Frontal cortex (tissue), 4 donors: ENCODE data around the gene AHRR. TPM values are rescaled to one million over a fixed set of nuclear protein-coding genes. Genes with fewer than 3 reads are reported as not detected.

Source experiments
- DNase-seq, 2 donors: peaks; one replicate each; pipeline ENCODE4 v3.0.0; 2012; ENCODE audit warnings: low spot score in 2 of 2
- FAIRE-seq: peaks from 2 replicates; lab custom pipeline; 2012; peaks lifted over from hg19 to GRCh38; lab: Jason Lieb, UNC
- total RNA-seq: library from RNA; depleted of rRNA; stranded (reverse); fragments of >200 nt; gene quantifications from one replicate; pipeline ENCODE4 v1.2.3, GENCODE V29; 2014
- donor health status: control.
- donor health status: control.
- donor health status: control.

Gene AHRR
- total RNA-seq, 1 donor from 2014 or later = 1.2 TPM

DNA sequence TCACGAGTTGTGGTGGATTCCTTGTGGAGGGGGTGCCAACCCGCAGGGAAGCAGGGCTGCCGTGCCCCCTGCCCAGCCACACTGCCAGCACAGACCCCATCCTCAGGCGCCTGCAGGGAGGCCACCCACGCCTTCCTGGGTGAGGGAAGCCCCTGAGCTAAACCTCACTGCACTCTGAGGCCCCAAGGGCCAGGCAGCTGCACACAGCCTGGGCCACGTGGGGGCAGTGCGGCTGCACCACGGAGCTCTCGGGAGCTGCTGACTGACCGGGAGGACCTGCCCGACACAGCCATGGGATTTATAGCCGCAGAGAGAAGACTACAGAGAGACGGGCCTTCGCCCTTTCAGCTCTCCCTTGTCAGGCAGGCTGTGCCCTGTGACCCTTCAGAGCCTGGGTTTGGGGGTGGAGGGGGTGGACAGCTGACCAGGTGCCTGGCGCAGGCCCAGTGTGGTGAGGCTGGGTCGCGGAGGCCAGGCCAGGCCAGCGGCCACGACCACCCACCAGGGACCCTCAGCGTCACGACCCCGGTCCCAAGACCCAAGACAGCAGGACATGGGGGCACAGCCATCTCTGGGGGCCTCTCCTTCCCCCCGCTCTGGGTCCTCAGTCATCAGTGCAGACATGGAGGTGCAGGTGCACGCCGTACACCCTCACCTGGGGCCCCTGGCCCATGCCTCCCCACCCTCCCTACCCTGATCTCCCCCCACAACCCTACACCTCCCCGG, 4.3 kb upstream of the AHRR start:
- FAIRE-seq (no peak), DNase-seq (peak; percentile 55 to 63)

DNA sequence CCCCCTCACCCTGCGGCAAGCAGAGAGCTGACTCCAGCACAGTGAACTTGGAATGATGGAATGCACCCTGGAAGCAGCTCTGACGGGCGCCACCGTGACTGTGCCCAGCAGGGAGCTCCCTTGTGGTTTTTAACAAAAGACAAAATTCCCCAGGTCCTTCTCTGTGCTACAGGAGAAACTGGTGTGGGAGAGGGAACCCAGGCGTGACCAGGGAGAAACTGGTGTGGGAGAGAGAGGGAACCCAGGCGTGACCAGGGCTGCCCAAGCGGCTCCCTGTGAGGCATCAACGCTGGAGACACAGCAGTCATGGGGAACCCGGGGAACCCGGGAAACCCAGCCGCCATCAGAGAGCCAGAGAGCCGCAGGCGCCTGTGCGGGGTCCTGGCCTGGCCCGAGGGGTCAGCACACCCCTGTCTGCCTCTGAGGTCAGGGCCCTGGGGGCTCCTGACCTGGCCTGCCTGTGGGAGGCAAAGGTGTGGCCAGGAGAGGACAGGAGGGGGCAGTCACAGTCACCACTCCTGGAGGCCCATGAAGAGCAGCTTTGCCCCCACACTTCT, 3.1 kb upstream of the AHRR start:
- no peak for FAIRE-seq
- no peak for DNase-seq

DNA sequence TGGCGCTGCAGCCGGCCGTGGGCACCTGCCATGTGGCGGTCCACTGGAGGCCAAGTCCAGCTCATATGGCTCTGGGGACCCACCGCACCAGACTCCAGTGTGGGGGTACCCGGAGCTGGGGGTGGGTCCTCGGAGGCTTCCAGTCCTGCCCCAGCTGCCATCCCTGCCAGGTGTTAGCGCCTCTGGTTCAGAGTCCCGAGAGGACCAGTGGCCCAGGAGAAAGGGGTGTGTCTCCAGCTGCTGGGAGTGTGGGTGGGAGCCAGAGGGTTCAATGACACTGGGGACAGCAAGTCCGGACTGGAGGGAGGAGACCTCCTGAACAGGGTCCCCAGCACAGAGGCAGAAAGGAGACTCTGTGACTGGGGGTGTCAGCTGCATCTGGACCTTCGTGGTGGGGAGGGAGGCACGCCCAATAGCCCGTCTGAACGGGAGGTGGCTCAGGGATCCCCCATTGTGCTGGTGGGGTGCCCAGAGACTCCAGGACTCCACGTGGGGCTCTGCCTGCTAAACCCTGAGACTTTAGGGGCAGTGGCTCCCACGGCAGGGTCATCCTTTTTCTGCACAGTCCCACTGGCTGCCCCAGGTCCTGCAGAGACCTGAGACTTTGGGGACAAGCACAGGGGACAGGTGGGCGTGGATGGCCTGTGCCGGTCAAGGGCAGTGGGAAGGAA, 2.4 kb upstream of the AHRR start:
- DNase-seq (no peak), FAIRE-seq (no peak)

DNA sequence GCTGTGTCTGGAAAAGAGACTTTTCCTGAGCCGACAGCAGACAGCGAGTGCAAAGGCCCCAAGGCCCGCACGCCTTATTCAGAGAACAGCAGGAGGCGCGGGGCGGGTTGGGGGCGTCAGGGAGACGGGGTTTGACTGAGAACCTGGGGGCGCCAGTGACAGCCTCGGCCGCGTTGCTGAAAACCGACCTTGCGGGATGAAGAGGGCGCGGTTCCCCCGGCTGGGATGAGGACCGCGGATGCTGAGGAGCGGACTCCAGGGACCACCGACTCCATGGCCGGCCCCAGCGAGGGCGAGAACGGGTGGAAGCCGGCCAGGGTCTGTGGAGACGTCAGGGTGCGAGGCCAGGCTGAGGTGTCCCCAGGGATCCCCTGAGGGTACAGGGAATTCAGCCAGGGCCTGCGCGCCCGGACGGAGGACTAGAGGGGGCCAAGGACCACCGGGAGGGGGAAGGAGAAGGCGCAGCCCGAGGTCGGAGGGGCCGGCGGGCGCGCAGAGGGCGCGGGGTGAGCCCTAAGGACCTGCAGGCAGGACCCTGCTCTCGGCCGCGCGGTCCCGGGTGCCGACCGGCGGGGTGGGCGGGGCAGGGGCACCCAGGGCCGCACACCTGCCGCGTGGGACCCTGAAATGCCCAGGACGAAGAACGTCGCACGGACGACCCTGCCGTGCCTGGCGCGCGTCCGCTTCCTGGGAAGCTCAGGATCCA, 837 bp upstream of the AHRR start:
- DNase-seq (no peak), FAIRE-seq (no peak)

DNA sequence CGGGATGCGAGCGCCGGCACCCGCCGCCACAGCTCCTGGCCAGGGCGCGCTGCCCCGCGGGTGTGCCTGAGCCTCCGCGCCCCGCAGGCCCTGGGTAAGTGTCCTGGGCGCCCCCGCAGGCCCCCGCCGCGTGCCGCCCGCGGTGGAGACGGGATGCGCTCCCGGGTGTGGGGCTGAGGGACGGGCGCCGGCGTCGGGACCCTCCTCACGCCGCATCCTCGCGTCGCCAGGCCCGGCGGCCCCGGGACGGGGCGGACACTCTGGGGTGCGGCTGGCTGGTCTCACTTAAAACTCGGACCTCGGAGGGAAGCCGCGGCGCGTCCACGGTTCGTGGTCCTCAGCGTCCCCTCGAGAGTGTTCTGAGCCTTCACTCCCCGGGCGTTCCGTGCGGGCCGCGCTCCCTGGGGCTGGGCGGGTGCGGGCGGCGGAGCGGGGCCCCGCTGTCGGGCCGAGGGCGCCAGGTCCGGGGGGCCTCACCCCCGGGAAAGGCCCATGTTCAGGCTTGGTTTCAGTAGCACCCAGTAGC, 275 bp downstream of the AHRR start:
- no peak for DNase-seq
- FAIRE-seq = no peak

DNA sequence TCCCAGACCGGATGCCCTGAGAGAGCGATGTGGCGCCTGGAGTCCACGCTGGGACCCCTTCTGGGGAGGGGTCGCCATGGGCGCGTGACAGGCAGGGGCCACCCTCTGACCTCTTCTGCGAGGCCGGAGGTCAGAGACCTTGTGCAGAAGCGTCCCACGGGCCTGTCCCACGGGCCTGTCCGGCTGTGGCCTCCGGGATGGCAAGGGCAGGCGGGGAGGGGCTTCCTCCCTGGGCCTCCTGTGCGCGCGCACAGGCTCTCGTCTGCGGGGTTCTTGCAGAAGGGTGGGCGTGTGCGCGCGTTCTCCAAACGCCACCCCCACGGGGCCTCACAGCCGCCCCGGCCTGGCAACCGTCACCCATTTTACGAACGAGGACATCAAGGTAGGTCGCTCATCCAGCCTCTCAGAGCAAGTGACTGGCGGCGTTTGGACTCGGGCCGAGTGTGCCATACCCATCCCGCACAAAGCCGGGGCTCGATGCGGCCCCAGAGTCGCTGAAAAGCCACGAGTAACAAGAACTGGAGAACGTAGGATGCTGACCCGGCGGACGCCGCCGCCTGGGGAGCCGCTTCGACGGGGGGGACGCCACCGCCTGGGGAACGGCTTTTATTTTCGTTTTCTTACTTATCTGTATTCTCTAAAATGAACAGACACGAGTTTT, 897 bp downstream of the AHRR start:
- DNase-seq (peak in 1 of 2 donors; percentile 20), FAIRE-seq (no peak)

DNA sequence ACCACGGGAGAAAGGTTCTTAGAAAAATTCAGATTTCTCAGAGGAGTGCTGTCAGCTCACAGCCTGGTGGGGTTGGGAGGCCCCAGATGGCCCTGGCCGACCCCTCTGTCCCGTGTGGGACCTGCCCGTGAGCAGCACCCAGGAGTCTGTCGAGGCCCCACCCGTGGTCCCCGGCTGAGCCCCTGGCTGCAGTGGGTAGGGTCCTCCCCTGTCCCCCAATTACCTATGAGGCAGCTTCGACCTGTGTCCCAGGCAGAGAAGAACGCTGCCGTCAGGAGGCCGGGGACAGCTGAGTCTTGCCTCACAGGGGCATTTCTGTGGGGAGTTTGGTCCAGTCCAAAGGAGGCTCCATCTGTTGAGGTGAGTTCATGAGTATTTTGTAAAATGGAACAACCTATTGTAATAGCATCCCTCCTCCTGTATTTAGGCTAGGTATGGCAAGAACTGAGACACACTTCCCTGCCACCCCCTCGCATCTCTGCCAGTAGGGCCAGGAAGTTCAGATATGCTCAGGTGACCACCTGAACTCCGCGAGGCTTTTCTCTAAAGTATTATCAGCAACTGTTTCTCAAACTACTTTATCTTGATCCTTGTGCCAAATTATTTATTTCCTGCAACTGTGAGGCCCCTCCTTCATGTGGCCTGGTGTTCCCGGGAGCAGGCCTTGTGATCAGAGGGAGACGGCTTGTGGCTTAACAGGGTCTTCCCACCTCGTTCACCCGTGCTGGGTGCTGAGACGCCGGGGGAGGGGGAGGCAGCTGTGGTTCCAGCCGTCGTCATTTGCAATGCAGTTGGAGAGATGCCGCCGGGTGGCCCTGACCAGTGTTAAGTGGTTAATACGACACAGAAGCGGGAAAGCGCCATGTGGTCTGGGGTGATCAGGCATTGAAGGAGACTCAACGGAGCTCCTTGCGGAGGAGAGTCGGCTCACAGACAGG, 1.7 kb downstream of the AHRR start:
- DNase-seq = peak in 1 of 2 donors; percentile 4
- no peak for FAIRE-seq

DNA sequence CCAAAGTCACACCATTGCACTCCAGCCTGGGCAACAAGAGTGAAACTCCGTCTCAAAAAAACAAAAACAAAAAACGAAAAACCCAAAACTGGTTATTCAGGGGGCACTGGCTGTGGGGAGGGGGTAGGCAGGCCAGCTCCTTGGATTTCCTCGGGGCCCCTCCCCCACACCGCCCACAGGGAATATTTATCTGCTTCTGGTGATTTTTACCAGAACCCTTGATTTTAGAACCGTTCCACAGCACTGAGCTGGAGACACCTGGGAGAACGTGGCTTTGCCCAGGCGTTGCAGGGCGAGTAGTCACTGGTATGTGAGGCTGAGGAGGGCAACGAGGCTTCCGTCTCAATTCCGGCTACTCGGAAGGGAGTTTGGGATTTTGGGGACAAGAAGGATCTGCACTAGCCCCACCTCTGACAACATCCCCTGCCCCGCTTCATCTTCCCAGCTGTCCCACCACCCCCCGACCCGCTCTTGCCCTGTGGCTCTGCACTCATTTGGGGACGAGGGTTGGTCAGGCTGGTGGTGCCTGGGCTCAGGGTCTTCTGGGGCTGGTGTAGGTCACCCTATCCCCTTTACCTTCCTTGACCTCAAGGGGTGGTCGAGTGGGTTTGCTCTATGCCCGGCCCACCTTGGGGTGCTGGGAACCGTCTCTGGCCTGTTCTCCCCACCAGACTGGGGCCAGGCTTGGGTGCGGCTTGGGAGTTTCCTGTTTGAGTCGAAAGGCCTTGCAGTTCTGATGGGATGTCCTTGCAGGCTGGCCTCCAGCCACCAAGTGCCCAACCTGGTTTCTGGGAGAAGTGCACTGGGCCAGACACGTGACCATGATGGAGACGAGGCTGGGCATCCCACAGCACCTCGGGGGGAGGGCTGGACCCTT, 3.5 kb downstream of the AHRR start:
- FAIRE-seq (no peak), DNase-seq (no peak)

DNA sequence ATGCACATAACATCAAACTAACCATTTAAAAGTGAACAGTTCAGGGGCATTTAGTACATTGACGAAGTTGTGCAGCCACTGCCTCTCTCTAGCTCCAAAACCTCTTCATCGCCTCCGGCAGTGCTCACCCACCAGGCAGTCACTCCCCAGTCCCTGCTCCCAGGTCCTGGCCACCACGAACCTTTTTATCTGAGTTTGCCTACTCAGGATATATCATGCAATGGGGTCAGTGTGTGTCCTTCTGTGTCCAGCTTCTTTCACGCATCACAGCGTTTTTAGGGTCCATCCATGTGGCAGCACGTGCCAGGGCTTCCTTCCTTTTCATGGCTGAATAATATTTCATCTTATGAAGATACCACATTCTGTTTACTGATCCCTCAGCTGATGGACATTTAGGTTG, 4.6 kb downstream of the AHRR start:
- FAIRE-seq = no peak

DNA sequence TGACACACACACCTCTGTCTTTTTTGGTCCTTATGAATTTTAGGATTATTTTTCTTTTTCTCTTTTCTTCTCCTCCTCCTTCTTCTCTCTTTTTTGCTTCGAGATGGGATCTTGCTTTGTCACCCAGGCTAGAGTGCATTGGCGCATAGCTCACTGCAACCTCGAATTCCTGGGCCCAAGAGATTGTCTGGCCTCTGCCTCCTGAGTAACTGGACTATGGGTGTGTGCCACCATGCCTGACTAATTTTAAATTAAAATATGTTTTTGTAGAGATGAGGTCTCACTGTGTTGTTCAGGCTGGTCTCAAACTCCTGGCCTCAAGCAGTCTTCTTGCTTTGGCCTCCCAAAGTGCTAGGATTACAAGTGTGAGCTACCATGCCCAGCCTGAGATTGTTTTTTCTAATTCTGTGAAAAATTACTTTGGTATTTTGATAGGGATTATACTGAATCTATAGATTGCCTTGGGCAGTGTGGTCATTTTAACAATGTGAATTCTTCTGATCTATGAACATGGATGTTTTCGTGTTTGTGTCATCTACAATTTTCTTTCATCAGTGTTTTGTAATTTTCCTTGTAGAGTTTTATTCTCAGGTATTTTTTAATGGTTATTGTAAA, 7.7 kb downstream of the AHRR start:
- no peak for FAIRE-seq
- no peak for DNase-seq

More for the DNA sequence above, 4.6 kb downstream of the AHRR start:
- DNase-seq = no peak

DNA sequence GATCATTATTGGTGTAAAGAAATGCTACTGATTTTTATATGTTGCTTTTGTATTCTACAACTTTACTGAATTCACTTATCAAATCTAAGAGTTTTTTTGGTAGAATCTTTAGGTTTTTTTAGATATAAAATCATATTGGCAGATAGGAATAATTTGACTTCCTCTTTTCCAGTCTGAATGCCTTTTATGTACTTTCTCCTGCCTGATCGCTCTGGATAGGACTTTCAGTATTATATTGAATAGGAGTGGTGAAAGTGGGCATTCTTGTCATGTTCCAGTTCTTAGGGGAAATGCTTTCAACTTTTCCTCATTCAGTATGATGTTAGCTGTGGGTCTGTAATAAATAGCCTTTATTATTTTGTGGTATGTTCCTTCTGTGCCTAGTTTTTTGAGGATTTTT, 8.3 kb downstream of the AHRR start:
- FAIRE-seq (no peak), DNase-seq (no peak)

DNA sequence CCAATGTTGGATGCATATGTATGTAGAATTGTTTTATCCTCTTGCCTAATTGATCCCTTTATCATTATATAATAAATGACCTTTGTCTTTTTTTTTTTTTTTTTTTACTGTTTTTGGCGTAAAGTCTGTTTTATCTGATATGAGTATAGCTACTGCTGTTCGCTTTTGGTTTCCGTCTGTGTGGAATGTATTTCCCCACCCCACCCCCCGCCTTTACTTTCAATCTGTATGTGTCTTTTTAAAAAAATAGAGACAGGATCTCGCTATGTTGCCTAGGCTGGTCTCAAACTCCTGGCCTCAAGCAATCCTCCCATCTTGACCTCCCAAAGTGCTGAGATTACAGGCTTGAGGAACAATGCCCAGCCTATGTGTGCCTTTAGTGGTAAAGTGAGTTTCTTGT, 11.3 kb downstream of the AHRR start:
- DNase-seq (no peak), FAIRE-seq (no peak)

DNA sequence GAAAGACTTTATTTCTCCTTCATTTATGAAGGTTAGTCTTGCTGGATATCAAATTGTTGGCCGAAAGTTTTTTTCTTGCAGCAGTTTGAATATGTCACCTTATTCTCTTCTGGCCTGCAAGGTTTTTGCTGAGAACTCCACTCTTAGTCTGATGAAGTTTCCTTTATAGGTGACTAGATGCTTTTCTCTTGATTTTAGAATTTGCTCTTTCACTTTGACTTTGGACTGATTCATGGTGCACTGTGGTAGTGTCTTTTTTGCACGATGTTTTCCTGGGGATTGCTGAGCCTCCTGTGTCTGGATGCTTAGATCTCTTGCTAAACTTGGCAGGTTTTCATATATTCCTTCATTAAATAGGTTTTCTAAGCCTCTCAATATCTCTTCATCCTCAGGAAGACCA, 12.4 kb downstream of the AHRR start:
- no peak for FAIRE-seq
- no peak for DNase-seq

DNA sequence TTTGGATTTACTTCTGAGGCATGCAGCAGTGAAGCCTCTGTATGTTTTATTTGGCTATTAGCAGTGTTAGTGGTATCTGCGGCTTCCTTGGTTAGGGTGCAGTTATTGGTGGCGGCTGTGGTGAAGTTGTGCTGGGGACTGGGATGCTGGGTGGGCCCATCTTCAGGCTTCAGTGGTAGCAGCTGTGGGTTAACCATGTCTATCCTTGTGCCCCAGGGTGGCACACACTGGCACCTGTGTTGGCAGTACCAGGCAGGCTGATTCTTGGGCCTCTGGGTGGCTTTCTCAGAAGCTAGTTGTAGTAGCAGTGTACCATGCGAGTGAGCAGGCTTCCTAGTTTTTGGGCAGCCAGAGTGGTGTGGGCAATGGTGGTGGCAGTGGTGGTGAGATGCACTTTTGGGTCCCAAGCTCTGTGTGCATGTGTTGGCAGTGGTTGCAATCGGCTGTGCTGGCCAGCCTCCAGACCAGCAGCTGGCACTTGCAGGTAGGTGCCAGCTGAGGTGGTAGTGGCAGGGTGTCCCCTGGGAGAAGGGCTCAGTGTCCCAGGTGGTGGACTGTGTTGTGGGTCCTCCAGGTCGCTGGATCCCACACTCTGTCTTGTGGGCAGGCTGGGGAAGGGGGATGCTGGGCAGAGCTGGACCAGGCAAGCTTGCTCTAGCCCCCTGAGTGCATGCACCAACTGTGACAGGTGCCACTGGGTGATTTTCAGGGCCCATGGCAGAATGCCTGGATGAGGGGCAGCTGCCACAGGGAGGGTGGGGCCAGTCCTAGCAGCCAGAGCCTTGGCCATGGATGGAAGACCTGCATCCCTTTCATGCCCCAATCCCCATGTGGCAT, 13.6 kb downstream of the AHRR start:
- DNase-seq = no peak
- no peak for FAIRE-seq

DNA sequence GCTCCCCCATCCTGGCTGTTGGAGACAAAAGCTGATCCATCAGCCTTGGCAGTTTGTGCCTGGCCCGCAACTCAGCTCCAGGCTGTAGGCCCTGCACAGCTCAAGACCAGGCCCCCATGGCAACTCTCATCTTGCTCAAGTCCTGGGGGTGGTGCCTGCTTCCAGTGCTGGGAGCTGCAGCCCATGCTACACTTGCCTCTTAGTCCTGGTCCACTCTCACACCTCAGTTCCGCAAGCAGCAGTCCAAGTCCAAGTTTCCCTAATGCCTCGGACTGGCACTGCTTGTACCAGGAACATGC, 14.2 kb downstream of the AHRR start:
- DNase-seq (no peak), FAIRE-seq (no peak)

DNA sequence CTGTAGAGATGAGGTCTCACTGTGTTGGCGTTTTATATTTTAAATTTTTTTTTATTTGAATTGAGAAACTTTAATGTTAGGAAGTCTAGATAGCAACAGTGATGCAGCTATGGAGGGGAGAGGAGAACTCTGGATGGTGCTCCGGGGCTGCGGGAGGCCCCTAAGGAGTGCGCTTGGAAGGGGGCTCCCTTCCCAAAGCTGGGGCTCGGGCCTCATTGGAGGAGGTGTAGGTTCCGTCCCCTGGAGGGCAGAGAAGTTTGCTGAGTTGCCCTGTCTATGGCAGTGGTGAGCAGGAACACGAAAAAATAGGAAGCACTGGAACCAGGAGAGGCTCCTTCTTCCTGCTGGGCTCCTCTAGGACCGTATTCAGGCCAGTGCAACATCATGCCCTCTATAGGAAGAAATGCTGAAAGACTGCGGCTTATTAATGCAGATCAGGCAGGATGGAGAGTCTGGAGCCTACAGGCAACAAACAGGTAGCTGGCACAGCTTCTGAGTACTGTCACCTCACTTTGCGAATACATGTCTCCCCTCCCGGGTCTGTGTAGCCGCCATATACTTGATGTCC, 16.1 kb downstream of the AHRR start:
- FAIRE-seq = no peak
- DNase-seq = no peak
